Natural killer cell (primary cell): ENCODE measurements around the gene NCCRP1. TPM values are rescaled to one million over a fixed set of nuclear protein-coding genes. Genes with fewer than 3 reads are reported as not detected.

ENCODE experiments used
- ATAC-seq, 3 donors: fragments of 150-1000 bp in 2 of 3; fragments of 200-7000 bp in 1 of 3; cut with Tn5 transposase; 1 replicate in 1 of 3; 2 replicates in 2 of 3; pipeline ENCODE4 v1.10.0; 2021; ENCODE audit warnings: mild to moderate bottlenecking in 2 of 3, moderate library complexity in 2 of 3
- DNase-seq, 2 donors: peaks; one replicate each; pipeline versions ENCODE4 v3.0.0 to v3.0.0-alpha.2; 2013 to 2021; ENCODE audit warnings: mixed read lengths in 1 of 2
- H3K27ac ChIP-seq: one replicate; pipeline ENCODE4 v1.5.1; 2013; ENCODE audit warnings: mild to moderate bottlenecking, low read length
- H3K27me3 ChIP-seq: one replicate; pipeline ENCODE4 v1.6.1; 2013; ENCODE audit warnings: low read length; ENCODE audit not compliant: control insufficient read depth, insufficient read depth
- H3K36me3 ChIP-seq: one replicate; pipeline ENCODE4 v1.6.1; 2013; ENCODE audit warnings: low read length; ENCODE audit not compliant: control insufficient read depth, insufficient read depth
- H3K4me1 ChIP-seq: one replicate; pipeline ENCODE4 v1.6.1; 2013; ENCODE audit warnings: low read length; ENCODE audit not compliant: control insufficient read depth, insufficient read depth
- H3K4me3 ChIP-seq: one replicate; pipeline ENCODE4 v1.5.1; 2013; ENCODE audit warnings: low read length
- H3K9me3 ChIP-seq: one replicate; pipeline ENCODE4 v1.6.1; 2013; ENCODE audit warnings: low read length; ENCODE audit not compliant: control insufficient read depth, insufficient read depth
- H3K27ac Mint-ChIP-seq, 2 donors: one replicate each; pipeline ENCODE4 v1.8.0; 2022; ENCODE audit warnings: mild to moderate bottlenecking in 2 of 2, mixed read lengths in 2 of 2, moderate library complexity in 1 of 2
- H3K27me3 Mint-ChIP-seq, 2 donors: one replicate each; pipeline ENCODE4 v1.8.0; 2022; ENCODE audit warnings: low read depth in 2 of 2, mixed read lengths in 2 of 2
- H3K36me3 Mint-ChIP-seq: one replicate; pipeline ENCODE4 v1.8.0; 2022; ENCODE audit warnings: mixed read lengths
- H3K4me1 Mint-ChIP-seq, 2 donors: one replicate each; pipeline ENCODE4 v1.8.0; 2022; ENCODE audit warnings: mixed read lengths in 2 of 2
- H3K4me3 Mint-ChIP-seq: one replicate; pipeline ENCODE4 v1.8.0; 2022; ENCODE audit warnings: mild to moderate bottlenecking, moderate library complexity, mixed read lengths
- H3K9me3 Mint-ChIP-seq, 2 donors: one replicate each; pipeline ENCODE4 v1.8.0; 2022; ENCODE audit warnings: mixed read lengths in 2 of 2
- WGBS: methylation state at CpG from one replicate; pipeline ENCODE4 v1.1.7; 2013; ENCODE audit warnings: missing lambda C conversion rate; ENCODE audit not compliant: insufficient coverage; 5-methylcytosine and 5-hydroxymethylcytosine counted together
- intact Hi-C: fragments of 100-400 bp; cut with micrococcal nuclease; formaldehyde crosslinking; loops from one replicate; pipeline ENCODE4 v1.14.2; 2022
- total RNA-seq, 4 donors: library from RNA; stranded (reverse); fragments of 120-200 nt in 1 of 4; gene quantifications; one replicate each; pipeline versions ENCODE4 v1.2.3 to v1.2.4, GENCODE V29; 2013 to 2022
- TF ChIP-seq, protein P1 (sequence below): fragments of 200-600 bp; IDR thresholded peaks from one replicate; pipeline ENCODE4 v1.8.0; 2022; ENCODE audit warnings: antibody characterized with exemption

The NCCRP1 gene
- total RNA-seq, 3 donors from 2014 or later (not counting 1 experiment from before 2014, with no cell fraction given): not detected

DNA sequence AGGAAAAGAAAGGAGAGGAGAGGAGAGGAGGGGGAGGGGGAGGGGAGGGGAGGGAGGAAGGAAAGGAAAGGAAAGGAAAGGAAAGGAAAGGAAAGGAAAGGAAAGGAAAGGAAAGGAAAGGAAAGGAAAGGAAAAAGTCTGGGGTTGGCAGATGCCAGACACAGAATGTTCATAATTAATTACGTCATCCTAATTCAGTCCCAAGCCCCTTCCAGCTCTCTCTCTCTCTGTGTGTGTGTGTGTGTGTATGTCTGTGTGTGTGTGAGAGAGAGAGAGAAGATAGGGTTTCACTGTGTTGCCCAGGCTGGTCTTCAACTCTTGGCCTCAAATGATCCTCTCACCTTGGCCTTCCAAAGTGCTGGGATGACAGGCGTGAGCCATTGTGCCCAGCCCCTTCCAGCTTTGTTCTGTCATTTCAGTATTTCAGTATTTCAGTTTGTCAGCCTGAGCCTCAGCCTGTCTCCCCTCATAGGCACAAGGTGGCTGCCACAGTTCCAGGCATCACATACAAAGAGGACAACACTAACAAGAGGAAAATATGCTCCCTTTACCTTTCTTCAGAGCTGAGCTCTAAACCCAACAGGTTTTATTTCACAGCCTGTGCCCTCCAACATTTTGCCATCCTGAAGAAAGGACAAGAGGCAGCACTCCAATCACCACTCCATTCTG lies 33.5 kb downstream of the NCCRP1 start:
- ATAC-seq (no peak), DNase-seq (no peak)
- Mint-ChIP-seq H3K9me3 (no peaks in the 10 kb centered on the region), H3K4me3 (no peak overlapping the region), H3K27me3 (peaks cover 0 to 2% of the 10 kb centered on the region in 2 donors), H3K36me3 (no peaks in the 10 kb centered on the region), H3K27ac (no peak overlapping the region), H3K4me1 (no peaks in the 10 kb centered on the region)
- Histone ChIP-seq H3K4me1 (no peaks in the 10 kb centered on the region), H3K27ac (no peak overlapping the region), H3K27me3 (no peaks in the 10 kb centered on the region), H3K36me3 (no peaks in the 10 kb centered on the region), H3K9me3 (no peaks in the 10 kb centered on the region), H3K4me3 (no peak overlapping the region)
- TF ChIP-seq, protein P1, sequence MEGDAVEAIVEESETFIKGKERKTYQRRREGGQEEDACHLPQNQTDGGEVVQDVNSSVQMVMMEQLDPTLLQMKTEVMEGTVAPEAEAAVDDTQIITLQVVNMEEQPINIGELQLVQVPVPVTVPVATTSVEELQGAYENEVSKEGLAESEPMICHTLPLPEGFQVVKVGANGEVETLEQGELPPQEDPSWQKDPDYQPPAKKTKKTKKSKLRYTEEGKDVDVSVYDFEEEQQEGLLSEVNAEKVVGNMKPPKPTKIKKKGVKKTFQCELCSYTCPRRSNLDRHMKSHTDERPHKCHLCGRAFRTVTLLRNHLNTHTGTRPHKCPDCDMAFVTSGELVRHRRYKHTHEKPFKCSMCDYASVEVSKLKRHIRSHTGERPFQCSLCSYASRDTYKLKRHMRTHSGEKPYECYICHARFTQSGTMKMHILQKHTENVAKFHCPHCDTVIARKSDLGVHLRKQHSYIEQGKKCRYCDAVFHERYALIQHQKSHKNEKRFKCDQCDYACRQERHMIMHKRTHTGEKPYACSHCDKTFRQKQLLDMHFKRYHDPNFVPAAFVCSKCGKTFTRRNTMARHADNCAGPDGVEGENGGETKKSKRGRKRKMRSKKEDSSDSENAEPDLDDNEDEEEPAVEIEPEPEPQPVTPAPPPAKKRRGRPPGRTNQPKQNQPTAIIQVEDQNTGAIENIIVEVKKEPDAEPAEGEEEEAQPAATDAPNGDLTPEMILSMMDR: no peak
- intact Hi-C loops: no loop called here
- 72% methylated on average over 1 of the region's 2 CpGs for WGBS

DNA sequence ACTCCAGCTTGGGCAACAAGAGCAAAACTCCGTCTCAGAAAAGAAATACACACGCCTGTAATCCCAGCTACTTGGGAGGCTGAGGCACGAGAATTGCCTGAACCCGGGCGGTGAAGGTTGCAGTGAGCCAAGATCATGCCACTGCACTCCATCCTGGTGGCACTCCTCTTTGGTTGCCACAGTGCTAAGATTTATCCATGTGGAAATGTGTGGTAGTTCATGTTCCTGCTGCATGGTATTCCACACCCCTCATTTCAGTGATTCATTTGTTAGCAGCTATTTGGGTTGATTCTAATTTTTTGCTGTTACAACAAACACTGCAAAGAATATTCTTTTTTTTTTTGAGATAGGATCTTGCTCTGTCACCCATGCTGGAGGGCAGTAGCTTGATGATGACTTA lies 35.9 kb downstream of the NCCRP1 start:
- no peak overlapping the region for H3K27ac ChIP-seq
- Mint-ChIP-seq H3K4me1 (peaks cover 9 to 19% of the 10 kb centered on the region in 2 donors), H3K27me3 (no peaks in the 10 kb centered on the region), H3K27ac (no peak overlapping the region), H3K4me3 (no peak overlapping the region), H3K9me3 (no peaks in the 10 kb centered on the region), H3K36me3 (no peaks in the 10 kb centered on the region)
- no peak overlapping the region for H3K4me3 ChIP-seq
- TF ChIP-seq, protein P1: no peak
- intact Hi-C loops: no loop called here
- WGBS: 92% methylated on average over 5 of the region's 5 CpGs
- ATAC-seq (no peak), DNase-seq (no peak)
- peaks cover 19% of the 10 kb centered on the region for H3K4me1 ChIP-seq
- no peaks in the 10 kb centered on the region for H3K36me3 ChIP-seq
- no peaks in the 10 kb centered on the region for H3K9me3 ChIP-seq
- no peaks in the 10 kb centered on the region for H3K27me3 ChIP-seq

DNA sequence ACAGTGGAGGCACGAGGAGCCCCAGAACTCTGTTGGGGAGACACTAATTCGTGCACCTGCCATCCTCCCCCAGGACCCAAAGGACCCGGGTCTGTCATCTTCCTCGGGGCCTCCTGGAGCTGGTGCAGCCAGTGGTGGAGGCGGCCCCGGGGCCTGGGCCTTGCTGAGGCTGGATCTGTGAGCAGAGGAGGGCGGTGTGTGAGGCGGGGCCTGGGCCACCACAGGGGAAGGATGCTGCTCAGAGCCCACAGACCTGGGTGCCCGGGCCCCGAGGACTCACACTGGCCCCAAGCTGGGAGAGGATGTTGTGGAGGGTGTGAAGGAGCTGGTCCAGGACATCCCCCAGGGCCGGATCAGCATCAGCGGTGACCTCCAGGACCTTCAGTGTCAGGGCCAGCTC lies 39.8 kb downstream of the NCCRP1 start:
- ATAC-seq: peak; percentile 65 to 87 (median 84)
- Histone ChIP-seq H3K27ac (no peak overlapping the region), H3K27me3 (no peaks in the 10 kb centered on the region), H3K4me3 (no peak overlapping the region), H3K4me1 (peaks cover 28% of the 10 kb centered on the region), H3K9me3 (no peaks in the 10 kb centered on the region), H3K36me3 (no peaks in the 10 kb centered on the region)
- TF ChIP-seq, protein P1: no peak
- Mint-ChIP-seq H3K27me3 (no peaks in the 10 kb centered on the region), H3K4me1 (peaks cover 19 to 30% of the 10 kb centered on the region in 2 donors), H3K36me3 (no peaks in the 10 kb centered on the region), H3K27ac (peak overlapping the region in 1 of 2 donors; percentile 78), H3K4me3 (no peak overlapping the region), H3K9me3 (no peaks in the 10 kb centered on the region)
- DNase-seq: peak; percentile 48 to 52
- intact Hi-C loops: no loop called here
- 49% methylated on average over 12 of the region's 12 CpGs for WGBS
